ENCODE measurements around the gene ITGA11. TPM values are rescaled to one million over a fixed set of nuclear protein-coding genes. Genes with fewer than 3 reads are reported as not detected.
"Not testable (repeated sequence)": the region's sequence is repeated elsewhere in the genome, so short reads cannot be mapped to it uniquely, and the experiment has no call there.

The ITGA11 gene
- total and polyA plus RNA-seq, 2 donors: 0.21 to 0.47 TPM

DNA sequence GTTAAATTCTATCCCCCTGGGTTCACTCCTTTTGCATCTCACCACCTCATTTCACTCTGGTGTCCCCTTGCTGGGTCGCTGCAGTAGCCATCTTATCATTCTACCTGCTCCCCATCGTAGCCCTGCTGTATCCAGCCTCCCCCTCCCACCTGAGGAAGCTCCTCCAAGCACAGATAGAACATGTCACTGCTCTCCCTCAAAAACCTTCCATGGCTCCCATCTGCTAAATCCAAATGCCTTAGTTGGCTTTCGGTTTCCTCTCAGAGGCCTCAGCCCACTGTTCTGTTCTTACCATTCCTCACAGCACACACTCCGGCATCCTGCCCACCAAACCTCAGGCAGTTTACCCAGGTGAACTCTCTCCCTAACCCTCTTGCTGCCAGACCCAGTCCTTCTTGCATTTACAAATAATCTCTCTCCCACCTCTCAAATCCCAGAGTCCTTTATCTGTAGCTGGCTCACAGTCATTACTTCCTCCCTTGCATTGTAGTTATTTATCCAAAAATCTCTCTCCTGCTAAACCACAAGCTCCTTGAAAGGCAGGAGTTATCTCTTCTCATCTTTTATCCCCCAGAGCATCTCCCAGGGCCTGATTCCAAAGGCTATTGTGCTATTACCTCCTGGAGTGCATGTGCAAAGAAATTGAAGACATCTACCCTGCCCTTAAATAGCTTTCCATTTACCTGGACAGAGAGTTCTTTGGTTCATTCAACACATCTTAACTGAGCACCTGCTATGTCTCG, 9.4 kb downstream of the ITGA11 start:
- H3K4me1 ChIP-seq (ENCODE audit: control insufficient read depth in 2 of 2, insufficient read depth in 2 of 2, low read length in 2 of 2); H3K9me3 ChIP-seq (ENCODE audit: control insufficient read depth in 2 of 2, insufficient read depth in 1 of 2, low read length in 1 of 2); H3K4me3 ChIP-seq (ENCODE audit: low read length in 2 of 2); H3K27me3 ChIP-seq (ENCODE audit: control insufficient read depth in 2 of 2, insufficient read depth in 1 of 2, low read length in 1 of 2); DNase-seq (ENCODE audit: low read depth in 6 of 9, low spot score in 9 of 9); H3K36me3 ChIP-seq (ENCODE audit: control insufficient read depth in 2 of 2, insufficient read depth in 2 of 2, low read length in 1 of 2); H3K27ac ChIP-seq (ENCODE audit: low read depth in 1 of 2, low read length in 1 of 2): not testable (repeated sequence)
- 71% methylated on average over 4 of the region's 5 CpGs for WGBS

DNA sequence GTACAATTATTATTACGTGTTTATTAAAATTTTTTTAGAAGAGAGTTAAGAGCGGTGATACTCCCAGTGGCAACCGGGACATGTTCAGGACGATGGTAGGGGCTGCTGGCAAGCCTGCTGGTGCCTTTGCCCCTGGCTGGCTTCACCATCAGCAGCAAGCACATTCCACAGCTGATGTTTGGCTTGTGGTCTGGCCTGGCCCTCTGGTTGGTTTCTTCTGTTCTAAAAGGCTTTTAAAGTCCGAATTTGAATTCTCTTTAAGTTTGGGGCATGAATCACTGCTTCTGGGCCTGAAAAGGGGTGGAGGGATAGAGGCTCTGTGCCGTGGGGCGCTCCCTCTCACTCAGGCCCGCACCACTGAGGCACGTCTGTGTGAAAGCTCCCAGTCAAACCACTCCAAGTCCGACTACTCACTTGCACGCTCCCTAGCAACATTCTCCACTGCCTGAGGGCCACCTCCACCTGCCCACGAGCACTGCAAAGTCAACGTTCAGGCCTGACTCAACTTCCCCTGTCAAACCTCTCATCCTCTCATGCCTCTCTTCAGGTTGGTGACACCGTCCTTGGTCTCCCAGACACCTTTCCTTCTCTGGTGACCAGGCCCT, 10.1 kb downstream of the ITGA11 start:
- H3K4me3 ChIP-seq (ENCODE audit: low read length in 2 of 2): no peak overlapping the region
- no peaks in the 10 kb centered on the region for H3K27me3 ChIP-seq (ENCODE audit: control insufficient read depth in 2 of 2, insufficient read depth in 1 of 2, low read length in 1 of 2)
- no peak for DNase-seq (ENCODE audit: low read depth in 6 of 9, low spot score in 9 of 9)
- H3K4me1 ChIP-seq (ENCODE audit: control insufficient read depth in 2 of 2, insufficient read depth in 2 of 2, low read length in 2 of 2): no peaks in the 10 kb centered on the region
- no peaks in the 10 kb centered on the region for H3K36me3 ChIP-seq (ENCODE audit: control insufficient read depth in 2 of 2, insufficient read depth in 2 of 2, low read length in 1 of 2)
- H3K9me3 ChIP-seq (ENCODE audit: control insufficient read depth in 2 of 2, insufficient read depth in 1 of 2, low read length in 1 of 2): no peaks in the 10 kb centered on the region
- 94% methylated on average over 14 of the region's 14 CpGs for WGBS
- H3K27ac ChIP-seq (ENCODE audit: low read depth in 1 of 2, low read length in 1 of 2): no peak overlapping the region

DNA sequence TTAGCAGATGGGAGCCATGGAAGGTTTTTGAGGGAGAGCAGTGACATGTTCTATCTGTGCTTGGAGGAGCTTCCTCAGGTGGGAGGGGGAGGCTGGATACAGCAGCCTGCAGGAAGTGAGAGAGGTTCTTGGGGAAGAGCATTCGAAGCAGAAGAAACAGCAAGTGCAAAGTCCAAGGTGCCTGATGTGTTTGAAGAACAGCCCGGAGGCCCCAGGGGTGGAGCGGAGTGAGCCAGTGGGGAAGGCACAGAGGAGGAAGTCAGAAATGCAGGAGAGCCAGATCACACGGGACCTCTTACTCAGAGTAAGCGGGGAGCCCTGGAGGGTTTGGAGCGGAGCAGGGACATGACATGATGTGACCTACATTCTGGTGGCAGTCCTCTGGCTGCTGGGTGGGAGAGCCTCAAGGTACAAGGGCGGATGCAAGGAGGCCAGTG, 10.8 kb downstream of the ITGA11 start:
- Histone ChIP-seq H3K9me3 (ENCODE audit: control insufficient read depth in 2 of 2, insufficient read depth in 1 of 2, low read length in 1 of 2) (no peaks in the 10 kb centered on the region), H3K27me3 (ENCODE audit: control insufficient read depth in 2 of 2, insufficient read depth in 1 of 2, low read length in 1 of 2) (no peaks in the 10 kb centered on the region), H3K27ac (ENCODE audit: low read depth in 1 of 2, low read length in 1 of 2) (no peak overlapping the region), H3K4me1 (ENCODE audit: control insufficient read depth in 2 of 2, insufficient read depth in 2 of 2, low read length in 2 of 2) (no peaks in the 10 kb centered on the region), H3K4me3 (ENCODE audit: low read length in 2 of 2) (no peak overlapping the region), H3K36me3 (ENCODE audit: control insufficient read depth in 2 of 2, insufficient read depth in 2 of 2, low read length in 1 of 2) (no peaks in the 10 kb centered on the region)
- 78% methylated on average over 7 of the region's 7 CpGs for WGBS
- DNase-seq (ENCODE audit: low read depth in 6 of 9, low spot score in 9 of 9): no peak

DNA sequence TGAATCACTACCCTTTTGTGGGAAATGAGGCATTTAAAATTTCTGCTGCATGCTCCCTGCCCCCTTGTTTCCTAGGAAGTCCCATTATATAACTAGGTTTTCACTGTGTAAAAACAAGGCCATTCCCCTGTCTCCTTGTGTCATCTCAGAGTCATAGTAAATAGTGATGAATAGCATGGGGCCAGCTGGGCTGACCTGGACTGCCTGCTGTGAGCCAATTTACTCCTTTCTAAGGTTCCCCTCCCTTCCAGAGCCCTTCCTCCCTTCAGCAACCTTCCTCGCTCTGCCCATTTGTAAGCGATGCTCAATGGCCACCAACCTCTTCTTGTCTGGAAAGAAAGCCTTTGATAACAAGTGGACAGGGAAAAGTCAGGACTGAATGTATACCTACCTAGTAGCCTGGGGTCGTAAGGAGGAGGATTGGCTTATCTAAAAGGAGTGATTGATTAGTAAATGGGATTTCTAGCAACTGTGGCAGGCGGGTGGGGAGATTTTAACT, 11.7 kb downstream of the ITGA11 start:
- no peaks in the 10 kb centered on the region for H3K9me3 ChIP-seq (ENCODE audit: control insufficient read depth in 2 of 2, insufficient read depth in 1 of 2, low read length in 1 of 2)
- no peak overlapping the region for H3K4me3 ChIP-seq (ENCODE audit: low read length in 2 of 2)
- no peaks in the 10 kb centered on the region for H3K27me3 ChIP-seq (ENCODE audit: control insufficient read depth in 2 of 2, insufficient read depth in 1 of 2, low read length in 1 of 2)
- H3K27ac ChIP-seq (ENCODE audit: low read depth in 1 of 2, low read length in 1 of 2): no peak overlapping the region
- H3K36me3 ChIP-seq (ENCODE audit: control insufficient read depth in 2 of 2, insufficient read depth in 2 of 2, low read length in 1 of 2): no peaks in the 10 kb centered on the region
- no peaks in the 10 kb centered on the region for H3K4me1 ChIP-seq (ENCODE audit: control insufficient read depth in 2 of 2, insufficient read depth in 2 of 2, low read length in 2 of 2)
- DNase-seq (ENCODE audit: low read depth in 6 of 9, low spot score in 9 of 9): no peak
- 93% methylated on average over 4 of the region's 4 CpGs for whole genome bisulfite sequencing

DNA sequence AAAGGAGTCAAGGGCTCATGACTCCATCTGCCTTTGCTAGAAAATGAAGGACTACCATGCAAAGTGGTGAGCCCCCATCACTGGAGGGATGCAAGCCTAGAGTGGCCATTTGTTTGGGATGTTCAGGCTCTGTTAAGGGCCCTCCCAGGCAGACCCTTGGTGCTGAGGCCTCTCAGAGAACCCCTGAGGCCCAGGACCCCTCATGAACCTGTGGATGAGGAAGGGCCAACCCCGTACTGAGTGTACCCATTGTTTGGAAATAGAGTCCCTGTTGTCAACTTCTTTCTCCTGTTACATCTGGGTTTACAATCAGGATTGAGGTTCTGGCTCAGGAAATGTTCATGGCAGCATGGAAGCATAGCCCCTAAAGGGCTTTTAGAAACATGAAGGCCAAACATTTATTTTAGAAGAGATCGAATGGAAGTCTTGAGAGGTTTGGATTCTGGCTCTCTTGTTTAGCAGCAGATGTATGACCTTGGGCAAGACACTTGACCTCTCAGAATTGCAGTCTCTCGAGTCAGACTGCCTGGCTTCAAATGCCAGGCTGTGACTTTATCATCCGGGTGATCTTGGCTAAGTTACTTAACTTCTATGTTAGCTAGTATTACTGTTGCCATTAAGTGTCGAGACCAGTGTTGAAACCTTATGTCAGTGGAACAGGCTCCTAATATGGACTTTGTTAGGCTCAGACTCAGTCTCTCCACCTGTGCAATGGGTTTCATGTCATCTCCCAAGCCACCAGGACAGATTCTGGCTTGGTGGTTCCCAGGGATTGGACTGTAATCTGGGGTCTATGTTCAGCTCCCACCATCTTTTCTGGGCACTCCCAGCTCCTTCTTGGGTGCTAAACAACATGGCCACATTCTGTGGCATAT, 12.4 kb downstream of the ITGA11 start:
- 95% methylated on average over 5 of the region's 5 CpGs for WGBS
- H3K27ac ChIP-seq (ENCODE audit: low read depth in 1 of 2, low read length in 1 of 2): no peak overlapping the region
- no peak overlapping the region for H3K4me3 ChIP-seq (ENCODE audit: low read length in 2 of 2)
- H3K27me3 ChIP-seq (ENCODE audit: control insufficient read depth in 2 of 2, insufficient read depth in 1 of 2, low read length in 1 of 2): no peaks in the 10 kb centered on the region
- H3K36me3 ChIP-seq (ENCODE audit: control insufficient read depth in 2 of 2, insufficient read depth in 2 of 2, low read length in 1 of 2): no peaks in the 10 kb centered on the region
- H3K4me1 ChIP-seq (ENCODE audit: control insufficient read depth in 2 of 2, insufficient read depth in 2 of 2, low read length in 2 of 2): no peaks in the 10 kb centered on the region
- no peak for DNase-seq (ENCODE audit: low read depth in 6 of 9, low spot score in 9 of 9)
- no peaks in the 10 kb centered on the region for H3K9me3 ChIP-seq (ENCODE audit: control insufficient read depth in 2 of 2, insufficient read depth in 1 of 2, low read length in 1 of 2)

DNA sequence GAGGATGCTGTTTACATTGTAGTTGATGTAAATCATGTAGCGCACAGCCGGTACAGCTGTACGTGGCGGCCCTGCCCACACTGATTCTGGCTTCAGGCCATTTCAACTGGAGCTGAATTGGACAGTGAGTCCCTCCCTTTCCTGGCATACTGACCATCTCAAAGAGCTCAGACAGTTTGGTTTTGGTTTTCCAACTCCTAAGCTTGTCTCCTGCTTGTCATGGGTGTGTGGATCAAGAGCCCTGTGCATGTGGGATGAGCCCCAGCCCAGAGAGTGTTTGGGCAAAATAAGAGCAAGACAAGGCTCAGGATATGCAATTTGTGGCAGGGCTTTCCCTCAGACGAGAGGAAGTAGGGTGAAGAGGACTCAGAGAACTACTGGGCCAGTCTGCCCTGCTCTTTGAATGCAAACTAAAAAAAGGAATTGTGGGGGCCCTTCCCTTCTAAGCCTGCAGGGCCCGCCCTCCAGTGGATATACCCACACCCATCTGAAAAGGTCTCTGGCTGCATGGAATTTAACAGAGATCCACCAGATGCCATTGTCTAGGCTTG, 13.3 kb downstream of the ITGA11 start:
- Histone ChIP-seq H3K9me3 (ENCODE audit: control insufficient read depth in 2 of 2, insufficient read depth in 1 of 2, low read length in 1 of 2) (no peaks in the 10 kb centered on the region), H3K36me3 (ENCODE audit: control insufficient read depth in 2 of 2, insufficient read depth in 2 of 2, low read length in 1 of 2) (no peaks in the 10 kb centered on the region), H3K4me3 (ENCODE audit: low read length in 2 of 2) (no peak overlapping the region), H3K27ac (ENCODE audit: low read depth in 1 of 2, low read length in 1 of 2) (no peak overlapping the region), H3K27me3 (ENCODE audit: control insufficient read depth in 2 of 2, insufficient read depth in 1 of 2, low read length in 1 of 2) (no peaks in the 10 kb centered on the region), H3K4me1 (ENCODE audit: control insufficient read depth in 2 of 2, insufficient read depth in 2 of 2, low read length in 2 of 2) (no peaks in the 10 kb centered on the region)
- WGBS: 62% methylated on average over 6 of the region's 6 CpGs
- DNase-seq (ENCODE audit: low read depth in 6 of 9, low spot score in 9 of 9): no peak

DNA sequence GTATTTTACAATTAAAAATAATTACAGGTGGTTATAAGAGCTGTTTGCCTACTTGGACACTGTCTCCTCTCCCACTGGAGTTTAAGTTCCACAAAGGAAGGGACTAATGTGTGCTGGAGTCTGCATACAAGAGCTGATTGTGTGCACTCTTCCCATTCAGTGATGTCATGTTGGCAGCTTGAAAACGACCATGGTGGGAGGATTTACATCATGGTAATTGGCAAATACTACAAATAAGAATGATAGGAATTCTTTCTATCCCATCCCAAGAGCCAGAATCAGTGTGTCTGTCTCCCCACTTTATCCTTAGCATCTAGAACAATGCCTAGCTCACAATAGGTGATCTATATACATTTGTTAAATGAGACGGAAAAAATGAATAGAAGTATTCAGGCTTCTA, 14.1 kb downstream of the ITGA11 start:
- no peak for DNase-seq (ENCODE audit: low read depth in 6 of 9, low spot score in 9 of 9)
- no peak overlapping the region for H3K27ac ChIP-seq (ENCODE audit: low read depth in 1 of 2, low read length in 1 of 2)
- no peaks in the 10 kb centered on the region for H3K4me1 ChIP-seq (ENCODE audit: control insufficient read depth in 2 of 2, insufficient read depth in 2 of 2, low read length in 2 of 2)
- H3K9me3 ChIP-seq (ENCODE audit: control insufficient read depth in 2 of 2, insufficient read depth in 1 of 2, low read length in 1 of 2): no peaks in the 10 kb centered on the region
- no peak overlapping the region for H3K4me3 ChIP-seq (ENCODE audit: low read length in 2 of 2)
- 92% methylated on average over 2 of the region's 2 CpGs for WGBS
- H3K27me3 ChIP-seq (ENCODE audit: control insufficient read depth in 2 of 2, insufficient read depth in 1 of 2, low read length in 1 of 2): no peaks in the 10 kb centered on the region
- no peaks in the 10 kb centered on the region for H3K36me3 ChIP-seq (ENCODE audit: control insufficient read depth in 2 of 2, insufficient read depth in 2 of 2, low read length in 1 of 2)

DNA sequence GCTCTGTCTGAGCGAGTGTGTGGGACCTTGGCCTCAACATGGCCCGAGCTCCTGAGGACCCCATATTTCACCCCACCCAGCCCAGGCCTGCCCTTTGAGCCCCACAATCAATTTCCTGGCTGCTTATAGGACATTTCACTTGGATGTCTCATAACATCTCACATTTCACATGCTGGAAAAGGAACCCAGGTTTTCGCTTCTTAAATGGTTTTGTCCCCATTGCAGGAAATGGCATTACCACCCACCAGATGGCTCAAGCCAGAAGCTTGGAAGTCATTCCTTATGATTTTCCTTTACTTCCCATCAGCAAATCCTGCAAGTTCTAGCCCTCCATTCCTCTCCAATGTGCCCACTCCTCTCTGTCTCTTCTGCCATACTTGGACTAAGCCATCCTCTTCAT, 14.9 kb downstream of the ITGA11 start:
- WGBS: 86% methylated on average over 3 of the region's 3 CpGs
- Histone ChIP-seq H3K4me1 (ENCODE audit: control insufficient read depth in 2 of 2, insufficient read depth in 2 of 2, low read length in 2 of 2) (no peaks in the 10 kb centered on the region), H3K4me3 (ENCODE audit: low read length in 2 of 2) (no peak overlapping the region), H3K27ac (ENCODE audit: low read depth in 1 of 2, low read length in 1 of 2) (no peak overlapping the region), H3K36me3 (ENCODE audit: control insufficient read depth in 2 of 2, insufficient read depth in 2 of 2, low read length in 1 of 2) (no peaks in the 10 kb centered on the region), H3K9me3 (ENCODE audit: control insufficient read depth in 2 of 2, insufficient read depth in 1 of 2, low read length in 1 of 2) (no peaks in the 10 kb centered on the region), H3K27me3 (ENCODE audit: control insufficient read depth in 2 of 2, insufficient read depth in 1 of 2, low read length in 1 of 2) (no peaks in the 10 kb centered on the region)
- no peak for DNase-seq (ENCODE audit: low read depth in 6 of 9, low spot score in 9 of 9)

DNA sequence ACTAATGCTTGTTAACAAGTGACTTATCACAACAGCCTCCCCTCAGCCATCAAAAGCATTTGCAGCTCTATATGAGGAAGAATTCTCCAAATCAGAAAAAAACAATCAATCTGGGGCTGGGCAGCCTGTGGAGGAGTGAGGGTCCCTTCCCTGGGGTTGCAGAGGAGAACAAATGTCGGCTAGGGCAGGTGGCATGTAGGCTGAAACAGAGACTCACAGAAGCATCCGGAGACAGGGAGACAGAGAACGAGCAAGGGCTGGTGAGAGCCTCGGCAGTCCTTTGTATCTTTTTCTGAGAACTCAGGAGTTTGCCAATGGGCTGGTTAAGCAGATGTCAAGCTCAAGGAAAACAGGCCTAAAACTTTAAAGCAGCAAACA, 15.8 kb downstream of the ITGA11 start:
- Histone ChIP-seq H3K36me3 (ENCODE audit: control insufficient read depth in 2 of 2, insufficient read depth in 2 of 2, low read length in 1 of 2) (no peaks in the 10 kb centered on the region), H3K9me3 (ENCODE audit: control insufficient read depth in 2 of 2, insufficient read depth in 1 of 2, low read length in 1 of 2) (no peaks in the 10 kb centered on the region), H3K27me3 (ENCODE audit: control insufficient read depth in 2 of 2, insufficient read depth in 1 of 2, low read length in 1 of 2) (no peaks in the 10 kb centered on the region), H3K27ac (ENCODE audit: low read depth in 1 of 2, low read length in 1 of 2) (no peak overlapping the region), H3K4me1 (ENCODE audit: control insufficient read depth in 2 of 2, insufficient read depth in 2 of 2, low read length in 2 of 2) (no peaks in the 10 kb centered on the region), H3K4me3 (ENCODE audit: low read length in 2 of 2) (no peak overlapping the region)
- 86% methylated on average over 4 of the region's 4 CpGs for WGBS
- no peak for DNase-seq (ENCODE audit: low read depth in 6 of 9, low spot score in 9 of 9)

All from thymus (tissue), 11 donors.